Activated CD4-positive, alpha-beta T cell treated with anti-CD3 and anti-CD28 coated beads for 36 hours (primary cell): ENCODE measurements around the gene SUGP2. TPM values are rescaled to one million over a fixed set of nuclear protein-coding genes. Genes with fewer than 3 reads are reported as not detected.
A peak's percentile ranks its signal among the peaks of the same experiment; 100 is the strongest.

Source experiments
- ATAC-seq: fragments of 200-7000 bp; cut with Tn5 transposase; one replicate; pipeline ENCODE4 v1.10.0; 2021; ENCODE audit warnings: mild to moderate bottlenecking, moderate library complexity
- CTCF ChIA-PET: fragments of 350-600 bp; sonication (Branson Sonifier 250); formaldehyde crosslinking; loops from one replicate; lab custom pipeline; 2021; ENCODE audit warnings: antibody characterized with exemption; lab: Charles Lee
- POLR2A ChIA-PET: fragments of 350-600 bp; sonication (Branson Sonifier 250); formaldehyde crosslinking; loops from one replicate; lab custom pipeline; 2021; ENCODE audit warnings: antibody characterized with exemption, inconsistent platforms; lab: Charles Lee
- DNase-seq: peaks from one replicate; pipeline ENCODE4 v3.0.0-alpha.2; 2020
- H3K27ac Mint-ChIP-seq: one replicate; pipeline ENCODE4 v1.8.0; 2021; ENCODE audit warnings: mixed read lengths
- H3K27me3 Mint-ChIP-seq: one replicate; pipeline ENCODE4 v1.8.0; 2021; ENCODE audit warnings: mixed read lengths
- H3K36me3 Mint-ChIP-seq: one replicate; pipeline ENCODE4 v1.8.0; 2021; ENCODE audit warnings: low read depth, mixed read lengths
- H3K4me1 Mint-ChIP-seq: one replicate; pipeline ENCODE4 v1.8.0; 2021; ENCODE audit warnings: mixed read lengths
- H3K4me3 Mint-ChIP-seq: one replicate; pipeline ENCODE4 v1.8.0; 2021; ENCODE audit warnings: mild to moderate bottlenecking, moderate library complexity, mixed read lengths
- H3K9me3 Mint-ChIP-seq: one replicate; pipeline ENCODE4 v1.8.0; 2021; ENCODE audit warnings: low read depth, mixed read lengths
- intact Hi-C, 2 experiments: fragments of 100-400 bp; cut with DNase I in 1 of 2; cut with micrococcal nuclease in 1 of 2; formaldehyde crosslinking; loops; one replicate each; pipeline versions ENCODE4 v1.14.2 to v1.15.1; 2022 to 2024; cut with DNase I, micrococcal nuclease
- total RNA-seq, 2 experiments: library from RNA; stranded (reverse); gene quantifications; one replicate each; pipeline ENCODE4 v1.2.3, GENCODE V29; 2021

SUGP2 gene
- total RNA-seq, 2 experiments from 2014 or later = 89.8 to 104 TPM

DNA sequence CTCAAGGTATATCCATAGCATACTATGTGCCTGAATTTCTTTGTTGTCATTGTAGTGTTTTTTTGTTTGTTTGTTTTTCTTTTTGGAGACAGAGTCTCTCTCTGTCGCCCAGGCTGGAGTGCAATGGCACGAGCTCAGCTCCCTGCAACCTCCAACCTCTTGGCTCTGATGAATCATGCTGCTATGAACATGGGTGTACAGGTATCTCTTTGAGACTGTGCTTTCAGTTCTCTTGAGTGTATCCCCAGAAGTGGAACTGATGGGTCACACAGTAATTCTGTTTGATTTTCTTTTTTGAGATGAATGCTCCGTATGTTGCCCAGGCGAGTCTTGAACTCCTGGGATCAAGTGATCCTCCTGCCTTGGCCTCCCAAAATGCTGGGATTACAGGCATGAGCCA lies 16.8 kb upstream of the SUGP2 start:
- ATAC-seq = peak; percentile 64
- no peaks in the 10 kb centered on the region for H3K27me3 Mint-ChIP-seq
- intact Hi-C loops = loop anchor here in 1 of 2 experiments (5.0 kb wide), 1 partner anchor 62 kb away; no protein-coding TSS in a partner anchor
- peaks cover 2% of the 10 kb centered on the region for H3K4me1 Mint-ChIP-seq
- no peak overlapping the region for H3K27ac Mint-ChIP-seq
- no peak for DNase-seq
- H3K4me3 Mint-ChIP-seq = no peak overlapping the region
- no peaks in the 10 kb centered on the region for H3K9me3 Mint-ChIP-seq
- CTCF ChIA-PET = interaction anchor here (1.4 kb wide), 1 partner anchor 95 kb away, joined by 3 read pairs; no protein-coding TSS in a partner anchor
- POLR2A ChIA-PET = no interaction called here
- H3K36me3 Mint-ChIP-seq = peaks cover 27% of the 10 kb centered on the region

DNA sequence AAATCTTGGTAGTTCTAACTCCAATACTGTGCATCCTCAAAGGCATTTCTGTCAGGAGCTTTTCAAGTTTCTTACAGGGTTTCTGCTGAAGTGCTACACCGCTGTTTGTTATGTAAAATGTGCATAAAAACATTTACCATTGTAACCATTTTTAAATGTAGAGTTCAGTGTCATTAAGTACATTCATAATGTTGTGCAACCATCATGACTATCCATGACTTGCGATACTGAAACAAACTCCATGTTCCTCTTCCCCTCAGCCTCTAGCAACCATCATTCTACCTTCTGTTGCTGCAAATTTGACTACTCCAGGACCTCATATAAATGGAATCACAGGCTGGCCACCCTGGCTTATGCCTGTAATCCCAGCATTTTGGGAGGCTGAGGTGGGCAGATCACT lies 16.1 kb upstream of the SUGP2 start:
- no peaks in the 10 kb centered on the region for H3K27me3 Mint-ChIP-seq
- no peak overlapping the region for H3K4me3 Mint-ChIP-seq
- H3K27ac Mint-ChIP-seq = no peak overlapping the region
- H3K9me3 Mint-ChIP-seq = no peaks in the 10 kb centered on the region
- CTCF ChIA-PET = interaction anchor here (0.7 kb wide), 1 partner anchor 18 kb away, joined by 3 read pairs; no protein-coding TSS in a partner anchor
- H3K36me3 Mint-ChIP-seq = peaks cover 33% of the 10 kb centered on the region
- no peak for ATAC-seq
- POLR2A ChIA-PET = no interaction called here
- peaks cover 2% of the 10 kb centered on the region for H3K4me1 Mint-ChIP-seq
- DNase-seq = no peak
- intact Hi-C loops = no loop called here

DNA sequence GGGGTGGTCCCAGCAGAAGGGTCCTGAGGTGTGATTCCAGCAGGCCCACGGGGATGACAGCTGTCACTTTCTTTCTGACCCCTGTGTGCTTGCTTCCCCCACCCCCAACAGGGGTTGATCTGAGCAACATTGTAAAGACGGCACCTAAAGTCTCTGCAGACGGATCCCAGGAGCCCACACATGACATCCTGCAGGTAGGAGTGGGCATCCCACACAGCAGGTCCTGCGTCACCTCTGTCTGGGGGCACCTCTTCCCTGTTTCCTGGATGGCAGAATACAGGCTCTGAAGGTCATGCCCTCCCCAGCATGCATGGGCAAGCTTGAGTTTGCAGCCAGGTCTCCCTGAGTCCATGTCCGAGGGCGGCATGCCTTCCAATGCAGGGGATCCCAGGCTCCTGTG lies 10.6 kb upstream of the SUGP2 start:
- peaks cover 38% of the 10 kb centered on the region for H3K36me3 Mint-ChIP-seq
- no peaks in the 10 kb centered on the region for H3K9me3 Mint-ChIP-seq
- DNase-seq (no peak), ATAC-seq (no peak)
- POLR2A ChIA-PET = no interaction called here
- intact Hi-C loops = no loop called here
- no peak overlapping the region for H3K27ac Mint-ChIP-seq
- H3K4me3 Mint-ChIP-seq = no peak overlapping the region
- H3K4me1 Mint-ChIP-seq = peaks cover 18% of the 10 kb centered on the region
- CTCF ChIA-PET = no interaction called here
- H3K27me3 Mint-ChIP-seq = no peaks in the 10 kb centered on the region

DNA sequence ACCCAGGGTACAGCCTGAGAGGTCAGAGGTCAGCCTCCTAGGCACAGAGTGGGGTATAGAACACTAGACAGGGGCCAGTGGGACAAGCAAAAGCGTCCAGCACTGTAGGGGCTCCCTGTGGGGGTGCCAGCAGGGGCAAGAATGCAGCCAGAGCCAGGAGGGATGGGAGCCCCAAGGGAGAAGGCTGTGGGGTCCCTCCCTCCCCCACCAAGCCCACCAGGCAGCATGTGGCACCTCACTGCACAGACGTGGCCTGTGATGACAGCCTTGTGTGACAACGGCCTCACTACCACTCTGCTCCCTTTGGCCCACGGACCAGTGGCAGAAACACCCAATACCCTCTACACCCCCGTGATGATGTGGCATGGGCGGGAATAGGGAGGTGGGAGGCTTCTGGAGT lies 10.2 kb upstream of the SUGP2 start:
- H3K27ac Mint-ChIP-seq = no peak overlapping the region
- ChIA-PET CTCF (no interaction called here), POLR2A (no interaction called here)
- H3K36me3 Mint-ChIP-seq = peaks cover 38% of the 10 kb centered on the region
- ATAC-seq (no peak), DNase-seq (no peak)
- H3K4me3 Mint-ChIP-seq = no peak overlapping the region
- H3K4me1 Mint-ChIP-seq = peaks cover 18% of the 10 kb centered on the region
- H3K9me3 Mint-ChIP-seq = no peaks in the 10 kb centered on the region
- no peaks in the 10 kb centered on the region for H3K27me3 Mint-ChIP-seq
- intact Hi-C loops = no loop called here

DNA sequence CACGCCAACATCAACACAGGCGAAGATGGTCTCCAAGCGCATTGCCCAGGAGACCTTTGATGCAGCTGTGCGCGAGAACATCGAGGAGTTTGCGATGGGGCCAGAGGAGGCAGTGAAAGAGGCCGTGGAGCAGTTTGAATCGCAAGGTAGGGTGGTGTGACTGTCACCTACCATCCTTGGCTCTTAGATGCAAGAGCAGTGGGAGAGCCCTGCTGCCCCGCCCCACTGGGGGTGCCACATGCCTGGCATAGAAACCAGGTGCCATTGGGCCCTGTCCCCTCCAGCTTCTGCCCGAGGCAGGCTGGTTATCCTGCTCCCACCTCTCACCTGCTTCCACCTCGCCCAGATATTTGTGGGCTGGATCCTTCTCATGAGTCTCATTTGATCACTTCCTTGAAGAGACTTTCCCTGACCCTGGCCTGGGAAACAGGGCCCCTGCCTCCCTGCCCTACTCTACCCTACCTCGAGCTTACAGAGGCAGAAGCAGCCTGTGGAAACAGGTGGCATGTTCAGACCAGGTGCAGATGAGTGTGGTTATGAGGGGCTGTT lies 9.5 kb upstream of the SUGP2 start:
- ATAC-seq (no peak), DNase-seq (no peak)
- Mint-ChIP-seq H3K9me3 (no peaks in the 10 kb centered on the region), H3K27ac (no peak overlapping the region), H3K4me1 (peaks cover 18% of the 10 kb centered on the region), H3K4me3 (no peak overlapping the region), H3K36me3 (peaks cover 40% of the 10 kb centered on the region), H3K27me3 (no peaks in the 10 kb centered on the region)
- ChIA-PET CTCF (interaction anchor here (0.6 to 1.2 kb wide), 2 partner anchors 10 to 103 kb away, joined by 3 read pairs; no protein-coding TSS in a partner anchor), POLR2A (no interaction called here)
- intact Hi-C loops = no loop called here

DNA sequence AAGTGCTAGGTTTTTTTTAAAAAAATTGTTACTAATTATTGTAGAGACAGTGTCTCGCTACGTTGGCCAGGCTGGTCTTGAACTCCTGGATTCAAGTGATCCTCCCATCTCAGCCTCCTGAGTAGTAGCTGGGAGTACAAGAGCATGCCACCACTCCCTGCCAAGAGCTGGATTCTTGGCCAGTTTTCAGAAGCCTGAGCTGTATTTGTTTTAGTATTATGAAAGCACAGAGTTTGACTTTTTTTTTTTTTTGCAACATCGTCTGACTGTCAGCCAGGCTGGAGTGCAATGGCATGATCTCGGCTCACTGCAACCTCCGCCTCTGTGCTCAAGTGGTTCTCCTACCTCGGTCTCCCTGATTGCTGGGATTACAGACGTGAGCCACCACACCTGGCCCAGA lies 7.1 kb upstream of the SUGP2 start:
- no peak overlapping the region for H3K4me3 Mint-ChIP-seq
- ATAC-seq (no peak), DNase-seq (no peak)
- H3K4me1 Mint-ChIP-seq = peaks cover 29% of the 10 kb centered on the region
- H3K27ac Mint-ChIP-seq = peak overlapping the region; percentile 80
- POLR2A ChIA-PET = no interaction called here
- H3K9me3 Mint-ChIP-seq = no peaks in the 10 kb centered on the region
- intact Hi-C loops = no loop called here
- CTCF ChIA-PET = interaction anchor here (0.6 to 1.2 kb wide), 4 partner anchors 22 to 920 kb away, joined by 3 to 5 read pairs (median 3); no protein-coding TSS in a partner anchor
- peaks cover 44% of the 10 kb centered on the region for H3K36me3 Mint-ChIP-seq
- H3K27me3 Mint-ChIP-seq = no peaks in the 10 kb centered on the region

DNA sequence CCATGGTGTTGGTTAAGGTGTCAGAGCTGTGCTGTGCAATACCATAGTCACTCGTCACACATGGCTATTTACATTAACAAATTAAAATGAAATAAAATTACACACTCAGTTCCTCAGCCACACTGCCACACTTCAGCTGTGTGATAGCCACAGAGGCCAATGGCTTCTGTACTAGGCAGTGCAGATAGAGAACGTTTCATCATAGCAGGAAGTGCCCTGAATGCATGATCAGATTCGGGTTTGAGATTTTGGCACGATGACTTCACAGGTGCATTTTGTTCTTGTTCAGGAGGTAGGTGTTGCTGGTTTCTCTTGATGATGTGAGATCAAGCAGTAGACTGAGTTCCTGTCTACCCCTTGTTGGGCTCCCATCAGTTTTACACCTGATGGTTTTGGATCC lies 6.6 kb upstream of the SUGP2 start:
- Mint-ChIP-seq H3K36me3 (peaks cover 41% of the 10 kb centered on the region), H3K27ac (peak overlapping the region; percentile 80), H3K4me3 (no peak overlapping the region), H3K27me3 (no peaks in the 10 kb centered on the region), H3K9me3 (no peaks in the 10 kb centered on the region), H3K4me1 (peaks cover 34% of the 10 kb centered on the region)
- intact Hi-C loops = no loop called here
- peak; percentile 31 for DNase-seq
- POLR2A ChIA-PET = interaction anchor here (0.6 kb wide), 1 partner anchor 23 kb away, joined by 3 read pairs; no protein-coding TSS in a partner anchor
- peak; percentile 93 for ATAC-seq
- CTCF ChIA-PET = interaction anchor here (0.7 to 1.2 kb wide), 3 partner anchors 23 to 921 kb away, joined by 3 read pairs; no protein-coding TSS in a partner anchor

DNA sequence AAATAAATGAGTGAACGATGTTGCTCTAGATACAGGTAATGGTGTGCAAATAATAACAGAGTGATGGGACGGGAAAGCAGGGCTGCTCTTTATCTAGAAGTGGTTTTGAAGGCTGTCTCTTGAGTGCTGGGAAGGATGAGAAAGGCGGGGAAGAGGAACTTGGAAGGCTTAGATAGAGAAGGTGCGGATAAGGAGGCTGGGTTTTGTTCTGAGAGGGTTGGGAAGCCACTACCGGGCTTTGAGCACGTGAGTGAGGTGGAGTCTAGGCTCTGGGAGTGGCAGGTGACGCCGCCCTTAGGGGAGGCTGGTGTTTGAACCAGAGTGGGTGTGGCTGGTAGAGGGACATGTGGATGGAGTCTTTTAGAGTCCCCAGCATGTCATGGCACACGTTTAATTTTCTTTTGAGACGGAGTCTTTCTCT lies 897 bp upstream of the SUGP2 start:
- intact Hi-C loops = loop anchor here in 1 of 2 experiments (5.0 kb wide), 2 partner anchors 742 to 1087 kb away; no protein-coding TSS in a partner anchor
- Mint-ChIP-seq H3K36me3 (peaks cover 38% of the 10 kb centered on the region), H3K27ac (peak overlapping the region; percentile 96)

DNA sequence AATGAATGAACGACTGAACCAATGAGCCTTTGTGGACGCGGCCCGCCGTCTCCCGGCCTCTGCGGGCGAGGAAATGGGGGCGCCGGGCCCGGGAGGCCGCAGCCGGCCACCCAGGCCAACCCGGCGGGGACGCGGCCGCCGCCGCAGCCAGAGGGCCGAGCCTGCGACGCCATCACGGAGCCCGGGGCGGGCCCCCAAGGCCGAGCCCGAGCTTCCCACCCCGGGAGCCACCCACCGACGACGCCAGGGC lies 216 bp downstream of the SUGP2 start:
- no peak for ATAC-seq
- H3K27me3 Mint-ChIP-seq = no peaks in the 10 kb centered on the region
- H3K9me3 Mint-ChIP-seq = no peaks in the 10 kb centered on the region
- DNase-seq = no peak
- H3K4me3 Mint-ChIP-seq = peak overlapping the region; percentile 98
- H3K36me3 Mint-ChIP-seq = peaks cover 45% of the 10 kb centered on the region
- POLR2A ChIA-PET = no interaction called here
- CTCF ChIA-PET = no interaction called here
- H3K27ac Mint-ChIP-seq = peak overlapping the region; percentile 93
- H3K4me1 Mint-ChIP-seq = peaks cover 34% of the 10 kb centered on the region
- intact Hi-C loops = loop anchor here (1.0 to 5.0 kb wide), 15 partner anchors 30 to 1086 kb away; partner anchors contain the start of genes SLC25A42 (in 2 of the 2), BORCS8 (in 1 of the 2), COPE (in 1 of the 2) and DDX49 (in 1 of the 2)

More for the DNA sequence above, 897 bp upstream of the SUGP2 start:
- Mint-ChIP-seq H3K4me3 (peak overlapping the region; percentile 98), H3K9me3 (no peaks in the 10 kb centered on the region), H3K27me3 (no peaks in the 10 kb centered on the region), H3K4me1 (peaks cover 34% of the 10 kb centered on the region)
- DNase-seq (peak; percentile 88), ATAC-seq (peak; percentile 75)
- ChIA-PET POLR2A (interaction anchor here (0.5 kb wide), 1 partner anchor 293 kb away, joined by 4 read pairs; no protein-coding TSS in a partner anchor), CTCF (no interaction called here)

DNA sequence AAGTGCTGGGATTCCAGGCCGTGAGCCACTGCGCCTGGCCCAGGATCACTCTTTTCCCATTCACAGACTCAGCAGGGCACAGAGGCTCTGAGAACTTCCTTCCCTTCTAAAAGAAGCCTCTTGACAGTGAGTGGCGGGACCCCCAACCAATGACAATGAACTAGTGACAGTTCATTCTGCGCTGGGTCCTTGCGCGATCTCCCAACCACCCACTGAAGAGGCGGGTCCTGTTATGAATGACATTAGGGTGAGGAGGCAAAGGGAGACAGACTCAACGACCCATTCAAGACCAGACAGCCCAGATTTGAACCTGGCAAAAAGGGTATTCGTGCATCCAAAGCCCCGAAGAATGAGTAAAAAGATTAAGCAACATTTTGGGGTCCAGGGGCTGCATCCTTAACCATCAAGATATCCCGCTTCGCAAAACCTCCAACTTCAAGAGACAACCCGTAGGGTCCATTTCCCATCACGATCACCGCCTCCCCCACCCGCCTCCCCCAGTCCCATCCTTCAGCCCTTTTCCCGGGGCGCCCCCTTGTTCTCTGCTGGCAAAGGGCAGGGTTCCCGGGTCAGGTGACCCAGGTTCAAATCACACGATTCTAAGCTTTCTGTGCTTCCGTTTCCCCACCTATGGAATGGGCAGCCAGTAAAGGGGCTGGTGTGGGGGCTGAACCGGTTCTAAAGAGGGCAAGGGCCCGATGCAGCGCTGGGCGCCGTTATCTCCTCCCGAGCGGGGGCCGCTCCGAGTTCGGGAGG lies 719 bp downstream of the SUGP2 start:
- intact Hi-C loops = loop anchor here (1.0 to 5.0 kb wide), 16 partner anchors 31 to 1085 kb away; partner anchors contain the start of genes BORCS8 (in 2 of the 2), COPE (in 2 of the 2), DDX49 (in 2 of the 2) and RFXANK (in 2 of the 2)
- peak; percentile 93 for DNase-seq
- Mint-ChIP-seq H3K9me3 (no peaks in the 10 kb centered on the region), H3K4me3 (peak overlapping the region; percentile 98), H3K27me3 (no peaks in the 10 kb centered on the region), H3K27ac (peak overlapping the region; percentile 93), H3K4me1 (peaks cover 37% of the 10 kb centered on the region), H3K36me3 (peaks cover 46% of the 10 kb centered on the region)
- POLR2A ChIA-PET = no interaction called here
- CTCF ChIA-PET = interaction anchor here (0.5 kb wide), 1 partner anchor 454 kb away, joined by 3 read pairs; no protein-coding TSS in a partner anchor
- ATAC-seq = peak; percentile 76

DNA sequence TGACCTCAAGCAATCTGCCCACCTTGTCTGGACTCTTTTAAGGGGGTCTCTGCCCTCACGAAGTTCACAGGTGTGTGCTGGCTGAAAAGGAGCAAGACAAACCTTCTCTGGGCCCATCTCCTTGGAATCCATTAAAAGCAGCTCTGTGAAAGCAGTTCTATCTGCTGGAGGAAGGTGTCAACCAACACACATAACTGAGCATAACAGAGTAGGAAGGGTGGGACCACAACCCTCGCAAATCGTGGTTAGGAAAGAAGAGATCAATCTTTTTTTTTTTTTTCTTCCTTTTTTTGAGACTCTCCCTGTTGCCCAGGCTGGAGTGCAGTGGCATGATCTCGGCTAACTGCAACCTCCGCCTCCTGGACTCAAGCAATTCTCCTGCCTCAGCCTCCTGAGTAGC lies 1.4 kb downstream of the SUGP2 start:
- Mint-ChIP-seq H3K4me3 (peak overlapping the region; percentile 98), H3K36me3 (peaks cover 47% of the 10 kb centered on the region), H3K4me1 (peaks cover 37% of the 10 kb centered on the region), H3K27ac (peak overlapping the region; percentile 93), H3K9me3 (no peaks in the 10 kb centered on the region), H3K27me3 (no peaks in the 10 kb centered on the region)
- intact Hi-C loops = loop anchor here (1.0 to 5.0 kb wide), 7 partner anchors 113 to 1085 kb away; partner anchors contain the start of genes BORCS8 (in 1 of the 2), COPE (in 1 of the 2), DDX49 (in 1 of the 2) and REX1BD (in 1 of the 2)
- ATAC-seq = no peak
- ChIA-PET POLR2A (no interaction called here), CTCF (interaction anchor here (0.5 kb wide), 1 partner anchor 454 kb away, joined by 3 read pairs; no protein-coding TSS in a partner anchor)
- no peak for DNase-seq
